Right lobe of liver (tissue), 6 donors: ENCODE measurements around the gene ATMIN. TPM values are rescaled to one million over a fixed set of nuclear protein-coding genes. Genes with fewer than 3 reads are reported as not detected.

Source experiments
- ATAC-seq, 4 donors: fragments of 200-7000 bp; cut with Tn5 transposase; one replicate each; pipeline ENCODE4 v1.9.1; 2020; ENCODE audit warnings: mild to moderate bottlenecking in 4 of 4, moderate library complexity in 4 of 4
- DNase-seq, 3 donors: peaks; one replicate each; pipeline ENCODE4 v3.0.0-alpha.2; 2020
- H3K27ac ChIP-seq, 3 donors: fragments of 200-600 bp; one replicate each; pipeline ENCODE4 v1.8.0; 2022
- H3K27me3 ChIP-seq, 2 donors: fragments of 200-600 bp; one replicate each; pipeline ENCODE4 v1.8.0; 2022
- H3K36me3 ChIP-seq, 4 donors: fragments of 200-600 bp; sonication (generic) in 1 of 4; one replicate each; pipeline versions ENCODE4 v1.5.1 to v1.8.0; 2017 to 2022; ENCODE audit warnings: control low read depth in 1 of 4
- H3K4me1 ChIP-seq, 4 donors: fragments of 200-600 bp; sonication (generic) in 1 of 4; one replicate each; pipeline versions ENCODE4 v1.5.1 to v1.8.0; 2017 to 2022; ENCODE audit warnings: control low read depth in 1 of 4
- H3K4me3 ChIP-seq, 3 donors: fragments of 200-600 bp; one replicate each; pipeline ENCODE4 v1.8.0; 2022
- H3K9me3 ChIP-seq, 4 donors: fragments of 200-600 bp; sonication (generic) in 1 of 4; one replicate each; pipeline versions ENCODE4 v1.5.1 to v1.8.0; 2017 to 2022; ENCODE audit warnings: control low read depth in 1 of 4
- POLR2A ChIP-seq: fragments of 450-650 bp; IDR thresholded peaks from one replicate; pipeline ENCODE4 v1.6.1; 2017; ENCODE audit warnings: antibody characterized with exemption, mild to moderate bottlenecking
- WGBS: methylation state at CpG from one replicate; pipeline ENCODE4 v1.1.6; 2018; ENCODE audit warnings: low coverage, low lambda C conversion rate; ENCODE audit not compliant: insufficient coverage; ENCODE audit errors: missing lambda C conversion rate; 5-methylcytosine and 5-hydroxymethylcytosine counted together
- intact Hi-C, 2 donors: fragments of 100-400 bp; cut with DNase I; formaldehyde crosslinking; loops; one replicate each; pipeline versions ENCODE4 v1.11.2 to v1.14.1; 2022
- total RNA-seq, 6 experiments: library from RNA; depleted of rRNA in 2 of 6; stranded (reverse); fragments of >200 nt in 2 of 6; fragmentation: NEBNext Ultra II Directional in 3 of 6; extraction: Animal tissue kit (Norgen Biotek cat#: 25700) in 3 of 6; gene quantifications; one replicate each; pipeline versions ENCODE4 v1.1.0 to v1.2.4, GENCODE V29; 2016 to 2023
- TF ChIP-seq, protein P1 (sequence below), 4 donors: fragments of 200-600 bp in 3 of 4; fragments of 450-650 bp in 1 of 4; IDR thresholded peaks; one replicate each; pipeline versions ENCODE4 v1.5.1 to v1.8.0; 2016 to 2022; ENCODE audit warnings: antibody characterized with exemption in 4 of 4, mild to moderate bottlenecking in 2 of 4
- donor health status: DM: no; HTN: yes; CAD: no.
- donor health status: DM: no; HTN: no; CAD: no.
- donor health status: DM: no; HTN: no; CAD: no.
- donor health status: DM: no; HTN: yes; CAD: no.
- donor health status: DM: no; HTN: yes; CAD: no.

Gene ATMIN
- total RNA-seq, 6 experiments from 2014 or later, result 12.8 to 15.5 (median 14.6) TPM

DNA sequence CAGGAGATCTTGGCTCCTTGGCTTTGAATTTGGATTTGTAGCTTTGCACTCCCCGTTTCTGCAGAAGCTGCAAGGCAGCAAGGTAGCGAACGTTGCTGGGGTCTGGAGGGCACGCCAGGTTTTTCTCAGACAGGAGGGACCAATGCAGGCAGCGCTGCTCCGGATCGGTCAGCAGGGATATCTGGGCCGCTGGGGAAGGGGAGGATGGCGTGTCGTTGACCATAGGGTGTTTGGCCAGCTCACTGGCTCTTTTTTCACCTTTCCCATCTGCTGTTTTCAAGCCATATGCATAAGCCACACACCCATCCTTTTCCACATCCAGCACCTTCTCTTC lies 25.6 kb downstream of the ATMIN start:
- no peaks in the 10 kb centered on the region for H3K36me3 ChIP-seq
- no peaks in the 10 kb centered on the region for H3K27me3 ChIP-seq
- WGBS, result 80% methylated on average over 1 of the region's 10 CpGs
- H3K27ac ChIP-seq, result no peak overlapping the region
- ATAC-seq (no peak), DNase-seq (no peak)
- no peak for TF ChIP-seq POLR2A
- TF ChIP-seq, protein P1, sequence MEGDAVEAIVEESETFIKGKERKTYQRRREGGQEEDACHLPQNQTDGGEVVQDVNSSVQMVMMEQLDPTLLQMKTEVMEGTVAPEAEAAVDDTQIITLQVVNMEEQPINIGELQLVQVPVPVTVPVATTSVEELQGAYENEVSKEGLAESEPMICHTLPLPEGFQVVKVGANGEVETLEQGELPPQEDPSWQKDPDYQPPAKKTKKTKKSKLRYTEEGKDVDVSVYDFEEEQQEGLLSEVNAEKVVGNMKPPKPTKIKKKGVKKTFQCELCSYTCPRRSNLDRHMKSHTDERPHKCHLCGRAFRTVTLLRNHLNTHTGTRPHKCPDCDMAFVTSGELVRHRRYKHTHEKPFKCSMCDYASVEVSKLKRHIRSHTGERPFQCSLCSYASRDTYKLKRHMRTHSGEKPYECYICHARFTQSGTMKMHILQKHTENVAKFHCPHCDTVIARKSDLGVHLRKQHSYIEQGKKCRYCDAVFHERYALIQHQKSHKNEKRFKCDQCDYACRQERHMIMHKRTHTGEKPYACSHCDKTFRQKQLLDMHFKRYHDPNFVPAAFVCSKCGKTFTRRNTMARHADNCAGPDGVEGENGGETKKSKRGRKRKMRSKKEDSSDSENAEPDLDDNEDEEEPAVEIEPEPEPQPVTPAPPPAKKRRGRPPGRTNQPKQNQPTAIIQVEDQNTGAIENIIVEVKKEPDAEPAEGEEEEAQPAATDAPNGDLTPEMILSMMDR (IDR thresholded peaks at IDR 0.05), result no peak
- intact Hi-C loops, result no loop called here
- H3K9me3 ChIP-seq, result no peaks in the 10 kb centered on the region
- H3K4me3 ChIP-seq, result no peak overlapping the region
- no peaks in the 10 kb centered on the region for H3K4me1 ChIP-seq

DNA sequence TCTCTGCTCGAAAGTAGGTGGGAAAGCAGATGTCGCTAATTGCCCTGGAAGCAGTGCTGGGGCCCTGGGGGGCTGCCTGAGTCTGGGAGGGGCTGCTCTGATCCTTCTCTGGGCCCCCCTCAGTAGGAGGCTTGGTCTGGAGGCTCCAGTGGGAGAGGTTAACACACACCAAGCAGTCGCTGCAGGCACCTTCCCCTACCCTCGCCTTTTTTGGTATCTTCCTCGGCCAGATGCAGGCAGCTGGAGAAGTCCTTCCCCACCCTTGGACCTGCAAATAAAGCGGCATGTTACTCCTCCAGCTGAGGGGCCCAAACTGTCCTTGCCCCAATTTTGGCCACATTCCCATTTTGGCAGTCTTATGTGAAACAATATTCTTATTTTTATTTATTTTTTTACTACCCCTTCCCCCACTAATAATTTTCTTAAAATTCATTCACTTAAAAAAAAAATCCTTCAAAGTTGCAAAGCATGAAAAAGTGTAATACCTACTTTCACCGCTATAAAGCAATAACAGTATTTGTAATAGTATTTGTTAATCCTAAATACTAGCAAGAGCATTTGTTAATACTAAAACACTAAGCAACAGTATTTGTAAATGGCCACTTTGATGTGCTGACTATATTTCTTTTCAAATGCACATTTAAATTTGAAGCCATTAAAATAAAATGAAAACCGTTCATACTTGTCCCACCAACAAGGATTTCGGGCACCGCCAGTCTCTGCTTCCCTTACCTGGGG lies 26.4 kb downstream of the ATMIN start:
- DNase-seq, result no peak
- H3K36me3 ChIP-seq, result no peaks in the 10 kb centered on the region
- WGBS, result 98% methylated on average over 4 of the region's 10 CpGs
- no peak overlapping the region for H3K27ac ChIP-seq
- TF ChIP-seq, protein P1 (IDR thresholded peaks at IDR 0.05), result no peak
- TF ChIP-seq POLR2A, result no peak
- no peak overlapping the region for H3K4me3 ChIP-seq
- H3K27me3 ChIP-seq, result no peaks in the 10 kb centered on the region
- ATAC-seq, result no peak
- intact Hi-C loops, result no loop called here
- no peaks in the 10 kb centered on the region for H3K9me3 ChIP-seq
- H3K4me1 ChIP-seq, result no peaks in the 10 kb centered on the region

DNA sequence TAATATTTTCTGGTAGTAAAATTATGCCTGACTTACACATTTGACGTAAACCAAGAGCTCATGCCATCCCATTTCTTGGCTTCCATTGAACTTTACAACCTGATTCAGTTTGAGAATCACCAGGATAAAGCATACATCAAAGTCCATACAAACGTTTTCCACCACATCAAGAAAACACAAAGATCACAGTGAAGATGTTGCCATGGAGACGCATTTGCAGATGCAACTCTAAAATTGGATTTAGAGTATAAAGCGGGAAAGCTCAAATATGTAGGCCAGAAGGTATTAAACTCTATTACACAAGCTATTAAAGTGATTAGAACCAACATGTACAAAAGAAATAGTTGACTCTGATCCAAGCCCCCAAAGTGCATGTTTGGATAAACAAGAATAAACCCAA lies 31.0 kb downstream of the ATMIN start:
- H3K4me1 ChIP-seq, result no peaks in the 10 kb centered on the region
- no peak for DNase-seq
- H3K36me3 ChIP-seq, result no peaks in the 10 kb centered on the region
- no peaks in the 10 kb centered on the region for H3K27me3 ChIP-seq
- H3K9me3 ChIP-seq, result no peaks in the 10 kb centered on the region
- intact Hi-C loops, result no loop called here
- no peak overlapping the region for H3K27ac ChIP-seq
- TF ChIP-seq POLR2A, result no peak
- TF ChIP-seq, protein P1 (IDR thresholded peaks at IDR 0.05), result no peak
- H3K4me3 ChIP-seq, result no peak overlapping the region
- WGBS, result 76% methylated on average over 4 of the region's 4 CpGs
- ATAC-seq, result no peak

DNA sequence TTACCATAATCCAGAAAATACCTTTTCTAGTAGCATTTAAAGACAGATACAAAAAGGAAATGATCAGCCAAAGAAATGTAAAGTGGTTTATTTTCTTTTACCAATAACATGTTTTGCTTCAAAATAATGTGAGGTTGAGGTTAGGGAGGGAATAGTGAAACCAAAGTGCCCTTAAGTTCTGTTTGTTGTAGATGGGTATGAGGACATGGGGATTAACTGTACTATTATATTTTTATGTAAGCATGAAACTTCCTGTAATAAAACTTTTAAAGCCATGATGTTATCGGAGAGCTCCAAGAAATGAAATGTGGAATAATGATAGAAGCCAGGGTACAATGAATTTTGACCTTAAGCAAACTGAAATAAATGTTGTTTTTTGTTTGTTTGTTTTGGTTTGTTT lies 31.5 kb downstream of the ATMIN start:
- H3K27ac ChIP-seq, result no peak overlapping the region
- 100% methylated on average over 1 of the region's 1 CpG for WGBS

More for the DNA sequence above, 31.5 kb downstream of the ATMIN start:
- no peaks in the 10 kb centered on the region for H3K9me3 ChIP-seq
- ATAC-seq (no peak), DNase-seq (no peak)
- no peaks in the 10 kb centered on the region for H3K27me3 ChIP-seq
- TF ChIP-seq, protein P1 (IDR thresholded peaks at IDR 0.05), result no peak
- TF ChIP-seq POLR2A, result no peak
- intact Hi-C loops, result no loop called here
- no peaks in the 10 kb centered on the region for H3K36me3 ChIP-seq
- no peak overlapping the region for H3K4me3 ChIP-seq
- no peaks in the 10 kb centered on the region for H3K4me1 ChIP-seq
